Measurements from ENCODE around the gene CUX1.
A peak's percentile ranks its signal among the peaks of the same experiment; 100 is the strongest.
"Not testable (repeated sequence)": the region's sequence is repeated elsewhere in the genome, so short reads cannot be mapped to it uniquely, and the experiment has no call there.

Gene CUX1

DNA sequence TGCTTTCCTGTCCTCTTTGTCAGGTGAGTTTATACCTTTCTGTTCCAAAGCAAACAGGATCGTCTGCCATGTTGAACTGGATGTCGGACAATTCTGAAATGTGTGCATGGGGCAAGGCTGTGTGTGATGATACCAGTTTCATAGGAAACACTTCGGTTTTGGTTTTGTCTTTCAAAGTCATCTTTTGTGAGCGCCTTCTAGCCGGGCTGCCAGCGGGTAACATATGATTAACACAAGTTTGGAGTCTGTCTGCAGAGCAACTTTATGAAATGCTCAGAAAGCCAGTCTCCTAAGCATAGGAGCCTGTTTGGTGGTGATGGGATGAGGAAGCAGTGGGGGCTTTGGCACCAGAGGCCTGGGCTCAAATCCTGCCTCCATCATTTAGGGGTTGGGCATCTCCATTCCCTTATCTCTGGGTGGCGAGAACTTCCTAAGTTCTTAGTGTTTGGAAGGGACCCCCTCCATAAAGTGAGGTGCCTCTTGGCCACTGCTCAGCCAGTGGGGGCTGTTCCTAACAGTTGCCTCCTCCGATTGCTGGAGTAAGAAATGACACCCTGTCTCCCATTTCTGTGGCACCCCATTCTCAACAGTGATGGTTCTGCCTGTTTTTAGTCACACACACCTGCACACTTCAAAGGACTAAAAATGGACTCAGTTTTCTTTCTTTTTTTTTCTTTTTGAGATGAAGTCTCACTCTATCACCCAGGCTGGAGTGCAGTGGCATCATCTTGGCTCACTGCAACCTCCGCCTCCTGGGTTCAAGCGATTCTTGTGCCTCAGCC lies 36.8 kb downstream of the CUX1 start:
- no peak for DNase-seq (ENCODE audit: low read depth in 2 of 3, low spot score in 1 of 3)

DNA sequence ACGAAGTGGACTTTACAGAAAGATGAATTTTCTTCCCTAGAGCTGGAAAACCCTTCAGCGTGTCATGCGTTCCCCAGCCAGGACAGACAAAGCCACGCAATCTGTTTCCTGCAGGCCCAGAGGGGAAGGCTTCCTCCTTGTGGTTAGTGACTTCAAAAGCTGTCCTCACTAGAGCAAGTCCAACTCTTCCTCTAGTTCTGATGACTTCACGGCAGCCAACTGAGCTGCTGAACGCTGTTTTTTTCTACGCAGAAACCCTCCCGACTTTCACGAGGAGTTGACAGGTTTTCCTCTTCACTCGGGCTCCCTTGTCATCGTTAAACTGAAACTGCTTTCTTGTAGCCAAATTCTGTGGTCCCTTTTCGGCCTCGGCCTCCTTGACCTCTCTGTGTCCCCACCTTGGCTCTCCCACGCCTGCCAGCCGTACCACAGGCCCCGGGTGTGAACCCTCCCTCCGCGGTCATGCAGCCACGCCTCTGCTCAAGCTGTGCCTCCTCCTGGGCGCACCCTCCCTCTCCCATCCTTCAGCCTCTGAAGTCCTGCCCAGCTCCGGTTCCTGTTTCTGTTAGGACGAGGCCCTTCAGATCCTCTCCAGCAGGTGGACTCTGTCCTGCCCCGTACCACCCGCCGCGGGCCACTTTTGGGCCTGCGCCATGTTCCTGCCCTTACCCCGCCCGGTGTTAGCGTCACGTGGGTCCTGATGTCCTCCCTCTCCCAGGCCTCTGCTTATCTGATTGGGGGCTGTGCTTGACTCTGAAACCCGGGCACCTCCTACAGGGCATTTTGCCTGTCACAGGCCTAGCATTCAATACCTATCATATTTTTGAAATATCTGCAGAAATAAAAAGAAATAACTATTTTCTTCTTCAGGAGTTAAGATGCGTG lies 39.3 kb downstream of the CUX1 start:
- DNase-seq (ENCODE audit: low read depth in 2 of 3, low spot score in 1 of 3), result peak; percentile 74 to 75 (median 75)

DNA sequence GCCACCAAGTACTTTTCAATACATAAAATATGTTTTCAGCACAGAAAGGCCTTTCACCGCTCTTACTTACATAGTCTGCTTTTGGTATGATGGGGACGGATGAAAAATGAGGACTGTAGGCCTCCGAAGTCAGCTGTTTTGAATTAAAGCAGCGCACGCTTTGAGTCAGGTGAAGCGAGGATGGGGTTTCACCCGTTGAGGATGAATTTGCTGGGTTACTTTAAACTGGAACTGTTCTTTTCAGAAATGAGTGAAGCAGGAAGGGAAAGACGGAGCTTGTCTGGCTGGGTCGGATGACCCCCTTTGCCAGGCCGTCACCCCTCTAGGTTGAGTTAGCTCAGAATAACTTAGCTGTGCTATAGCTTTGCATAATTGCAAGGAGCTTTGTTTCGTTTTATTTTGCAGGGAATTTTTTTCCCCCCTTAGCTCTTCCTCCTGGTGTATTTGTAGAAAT lies 40.0 kb downstream of the CUX1 start:
- no peak for DNase-seq (ENCODE audit: low read depth in 2 of 3, low spot score in 1 of 3)

DNA sequence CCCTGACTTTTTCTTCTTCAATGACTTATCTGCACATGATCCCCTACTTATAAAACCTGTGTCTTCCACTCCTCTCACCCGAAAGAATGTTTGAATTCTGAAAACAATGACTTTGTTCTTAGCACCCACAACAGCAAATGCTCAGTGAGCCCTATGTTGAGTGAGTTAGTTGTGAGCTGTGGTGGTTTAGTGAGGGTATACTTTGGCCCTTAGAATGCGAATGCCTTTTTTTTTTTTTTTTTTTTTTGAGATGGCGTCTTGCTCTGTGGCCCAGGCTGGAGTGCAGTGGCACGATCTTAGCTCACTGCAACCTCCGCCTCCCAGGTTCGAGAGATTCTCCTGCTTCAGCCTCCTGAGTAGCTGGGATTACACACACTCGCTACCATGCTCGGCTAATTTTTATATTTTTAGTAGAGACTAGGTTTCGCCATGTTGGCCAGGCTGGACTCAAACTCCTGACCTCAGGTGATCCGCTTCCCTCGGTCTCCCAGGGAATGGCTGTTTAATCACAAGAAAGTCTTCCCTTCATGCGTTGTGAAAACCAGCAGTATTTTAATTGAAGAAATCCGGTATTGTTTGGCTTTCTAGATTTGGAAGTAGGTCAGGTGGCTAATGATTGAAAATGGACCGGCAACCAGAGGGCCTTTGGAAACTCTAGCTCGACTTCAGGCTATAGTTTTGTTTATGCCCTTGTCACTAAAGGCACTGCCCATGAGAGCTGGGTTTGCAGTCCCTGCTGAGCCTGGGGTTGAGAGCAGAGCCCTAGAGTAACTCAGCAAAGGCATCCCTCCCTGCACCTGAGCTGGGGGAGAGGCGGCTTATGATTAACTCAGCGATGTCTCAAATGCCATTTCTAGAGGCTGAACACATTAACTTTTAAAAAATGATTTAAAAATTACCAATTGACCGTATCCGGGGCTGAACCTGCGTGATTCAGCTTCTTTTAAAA lies 41.3 kb downstream of the CUX1 start:
- DNase-seq (ENCODE audit: low read depth in 2 of 3, low spot score in 1 of 3), result no peak

DNA sequence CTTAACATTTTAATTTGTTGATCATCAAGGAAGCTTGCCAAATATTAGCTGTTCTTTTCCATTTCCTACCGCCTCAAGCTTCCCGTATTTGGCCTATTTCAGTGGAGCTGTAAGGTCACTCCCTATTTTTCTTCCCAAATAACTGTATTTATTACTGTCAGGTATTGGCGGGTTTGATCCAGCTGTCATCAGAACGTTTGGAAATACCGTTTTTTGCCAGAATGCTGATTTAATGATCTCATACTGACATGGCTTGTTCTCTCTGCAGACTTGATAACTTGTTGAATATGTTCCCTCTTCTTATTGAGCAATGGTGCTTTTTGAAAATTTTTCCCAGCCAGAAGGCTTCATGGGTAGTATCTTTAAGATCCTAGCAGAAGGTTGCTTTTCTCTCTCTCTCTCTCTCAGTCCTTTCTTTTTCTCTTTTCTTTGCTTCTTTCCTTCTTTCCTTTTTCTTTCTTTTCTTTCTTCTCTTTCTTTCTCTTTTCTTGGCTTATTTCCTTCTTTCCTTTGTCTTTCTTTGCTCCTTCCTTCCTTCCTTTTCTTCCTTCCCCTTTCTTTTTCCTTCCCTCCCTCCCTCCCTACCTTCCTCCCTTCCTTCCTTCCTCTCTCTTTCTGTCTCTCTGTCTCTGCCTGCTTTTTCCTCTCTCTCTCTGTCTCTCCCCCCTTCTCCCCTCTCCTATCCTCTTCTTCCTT lies 42.1 kb downstream of the CUX1 start:
- DNase-seq (ENCODE audit: low read depth in 2 of 3, low spot score in 1 of 3), result no peak

DNA sequence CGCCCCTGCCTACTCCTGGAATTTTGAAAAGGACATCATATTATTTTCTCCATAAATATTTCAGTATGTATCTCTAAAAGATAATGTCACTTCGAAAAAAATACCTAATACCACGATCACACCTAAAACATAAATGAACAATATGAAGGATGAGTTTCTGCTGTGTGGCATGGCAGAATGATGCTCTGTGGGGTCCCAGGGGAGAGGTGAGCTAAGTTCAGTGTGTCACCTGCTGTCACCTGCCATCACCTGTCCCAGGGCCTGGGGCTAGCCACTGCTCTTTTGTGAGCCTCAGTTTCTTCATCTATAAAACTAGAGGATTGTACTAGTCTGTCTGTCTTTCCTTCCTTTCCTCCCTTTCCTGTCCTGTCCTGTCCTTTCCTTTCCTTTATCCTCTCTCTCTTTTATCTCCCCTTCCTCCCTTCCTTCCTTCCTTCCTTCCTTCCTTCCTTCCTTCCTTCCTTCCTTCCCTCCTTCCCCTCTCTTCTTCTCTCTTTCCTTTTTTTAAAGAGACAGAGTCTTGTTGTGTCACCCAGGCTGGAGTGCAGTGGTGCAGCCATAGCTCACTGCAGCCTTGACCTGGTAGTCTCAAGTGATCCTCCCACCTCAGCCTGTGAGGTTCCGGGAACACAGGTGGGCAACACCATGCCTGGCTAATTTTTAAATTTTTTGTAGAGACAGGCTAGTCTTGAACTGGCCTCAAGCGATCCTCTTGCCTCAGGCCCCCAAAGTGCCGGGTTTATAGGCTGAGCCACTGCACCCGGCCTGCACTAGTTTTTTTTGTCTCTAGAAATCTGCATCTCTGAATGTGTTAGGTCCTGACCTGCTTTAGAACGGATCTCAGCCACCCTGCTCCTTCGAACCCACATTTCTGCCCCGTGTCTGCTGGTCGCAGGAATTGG lies 43.1 kb downstream of the CUX1 start:
- no peak for DNase-seq (ENCODE audit: low read depth in 2 of 3, low spot score in 1 of 3)

DNA sequence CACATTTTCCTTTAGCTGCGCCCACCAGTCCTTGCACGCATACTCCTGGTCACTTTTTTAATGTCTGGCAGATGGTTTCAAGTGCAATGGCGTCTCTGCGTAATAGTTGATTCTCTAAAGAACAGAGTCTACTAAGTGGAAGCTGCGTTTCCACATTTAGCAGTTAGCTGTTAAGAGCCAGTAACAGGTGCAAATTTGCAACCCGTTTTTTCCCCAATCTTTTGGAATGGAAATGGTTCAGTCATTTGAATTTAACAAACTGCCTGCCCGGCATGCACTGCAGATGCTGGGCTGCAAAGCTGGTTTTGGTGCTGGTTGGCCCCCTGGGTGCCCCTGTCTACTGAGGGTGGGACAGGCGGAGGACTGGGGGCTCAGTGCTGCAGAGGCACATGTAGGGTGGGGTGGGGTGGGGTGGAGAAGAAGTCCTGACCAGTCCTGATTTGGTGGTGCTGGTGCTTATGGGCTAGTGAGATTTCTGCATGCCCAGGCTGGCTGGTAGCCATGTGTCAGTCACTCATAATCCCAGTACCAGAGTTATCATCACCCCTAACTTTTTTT lies 43.9 kb downstream of the CUX1 start:
- no peak for DNase-seq (ENCODE audit: low read depth in 2 of 3, low spot score in 1 of 3)

DNA sequence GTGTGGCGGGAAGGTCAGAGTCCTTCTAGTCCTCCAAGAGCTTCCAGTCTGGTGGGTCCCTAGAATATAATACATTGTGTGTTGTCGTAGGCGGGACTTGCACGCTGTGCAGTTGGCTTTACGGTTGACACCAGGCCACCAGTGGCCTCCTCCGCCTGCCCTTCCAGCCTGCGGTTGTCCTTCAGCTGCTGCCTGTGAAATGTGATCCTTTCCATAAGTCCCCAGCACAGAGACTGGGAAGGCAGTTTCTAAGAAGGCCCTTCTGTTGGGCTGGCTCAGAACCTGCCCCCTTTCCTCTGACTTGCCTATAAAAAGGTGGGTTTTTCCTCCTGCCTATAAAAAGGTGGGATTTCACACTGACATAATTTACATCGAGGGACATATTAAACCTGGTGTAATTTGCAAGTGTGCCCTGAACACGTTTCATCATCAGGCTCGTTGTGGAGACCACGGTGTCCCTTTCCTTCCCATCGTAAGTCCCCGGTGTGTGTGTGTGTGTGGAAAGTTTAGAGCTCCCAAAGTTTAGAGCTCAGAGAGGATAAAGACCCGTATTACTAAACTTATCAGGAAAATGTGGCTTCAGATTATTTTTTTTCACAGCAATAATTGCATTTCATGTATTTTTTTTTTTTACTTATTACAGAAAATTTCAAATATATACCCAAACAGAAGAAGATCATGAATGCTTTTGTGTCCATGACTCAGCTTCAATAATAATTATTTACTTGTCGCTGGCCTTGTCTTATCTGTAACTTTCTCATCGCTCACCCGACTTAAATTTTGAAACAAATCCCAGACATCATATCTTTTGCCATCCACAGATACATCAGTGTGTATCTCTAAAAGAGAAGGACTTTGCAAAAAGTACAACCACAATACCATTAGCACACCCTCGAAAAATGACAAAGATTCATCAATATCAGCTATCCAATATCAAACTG lies 45.1 kb downstream of the CUX1 start:
- DNase-seq (ENCODE audit: low read depth in 2 of 3, low spot score in 1 of 3), result no peak

DNA sequence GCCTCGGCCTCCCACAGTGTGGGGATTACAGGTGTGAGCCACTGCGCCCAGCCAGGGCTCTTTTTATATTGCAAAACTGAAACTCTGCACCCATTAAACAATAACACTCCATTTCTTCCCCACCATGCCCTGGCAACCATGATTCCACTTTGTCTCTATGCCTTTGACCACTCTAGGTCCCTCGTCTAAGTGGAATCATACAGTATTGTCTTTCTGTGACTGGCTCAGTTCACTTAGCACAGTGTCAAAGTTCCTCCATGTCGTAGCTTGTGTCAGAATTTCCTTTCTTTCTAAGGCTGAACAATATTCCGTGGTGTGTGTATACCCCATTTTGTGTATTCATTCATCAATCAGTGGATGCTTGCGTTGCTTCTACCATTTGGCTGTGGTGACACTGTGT lies 46.2 kb downstream of the CUX1 start:
- no peak for DNase-seq (ENCODE audit: low read depth in 2 of 3, low spot score in 1 of 3)

DNA sequence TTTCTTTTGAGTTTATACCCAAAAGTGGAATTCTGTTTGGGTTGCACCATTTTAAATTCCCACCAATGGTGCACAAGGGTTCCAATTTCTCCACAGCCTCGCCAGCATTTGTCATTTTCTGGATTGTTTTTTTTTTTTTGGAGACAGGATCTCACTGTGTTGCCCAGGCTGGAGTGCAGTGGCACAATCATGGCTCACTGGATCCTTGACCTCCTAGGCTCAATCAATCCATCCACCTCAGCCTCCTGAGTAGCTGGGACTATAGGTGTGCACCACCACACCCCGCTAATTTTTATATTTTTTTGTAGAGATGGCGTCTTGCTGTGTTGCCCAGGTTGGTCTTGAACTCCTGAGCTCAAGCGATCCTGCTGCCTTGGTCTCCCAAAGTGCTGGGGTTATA lies 46.6 kb downstream of the CUX1 start:
- no peak for DNase-seq (ENCODE audit: low read depth in 2 of 3, low spot score in 1 of 3)

DNA sequence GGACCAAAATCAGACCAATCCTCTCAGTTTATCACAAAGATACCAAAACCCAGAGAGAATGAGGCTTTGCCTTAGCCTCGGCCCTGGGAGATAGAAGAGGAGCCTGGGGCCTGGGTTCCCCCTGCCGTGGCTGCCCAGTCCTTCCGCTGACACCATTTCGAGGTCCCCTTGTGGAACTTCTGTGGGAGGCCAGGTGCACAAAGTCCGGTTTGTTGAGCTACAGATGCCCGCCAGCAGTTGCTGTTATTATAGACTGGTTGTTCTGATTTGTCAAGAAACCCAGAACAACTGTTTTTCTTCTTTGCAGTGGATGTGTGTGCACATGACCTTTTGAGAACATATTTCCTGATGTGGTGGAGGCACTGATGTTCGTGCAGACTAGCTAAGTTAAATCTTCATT lies 47.6 kb downstream of the CUX1 start:
- no peak for DNase-seq (ENCODE audit: low read depth in 2 of 3, low spot score in 1 of 3)

DNA sequence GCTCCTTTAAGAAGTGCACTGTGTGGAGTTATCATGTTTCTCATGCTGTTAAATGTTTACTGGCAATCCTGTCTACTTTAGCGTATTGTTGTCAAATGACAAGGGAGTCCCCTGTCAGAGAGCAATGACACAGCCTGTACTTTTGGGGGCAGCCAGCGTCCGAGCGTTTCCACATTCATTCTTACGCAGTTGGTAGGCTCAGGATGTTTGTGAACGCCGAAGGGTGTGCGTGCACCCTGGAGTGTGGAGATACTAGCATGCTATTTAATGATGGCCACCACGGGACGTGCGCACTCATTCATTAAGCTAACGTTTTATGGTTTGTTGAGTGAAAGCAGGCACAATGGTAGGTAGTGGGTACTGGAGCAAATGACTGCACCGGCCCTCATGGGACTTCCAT lies 48.0 kb downstream of the CUX1 start:
- no peak for DNase-seq (ENCODE audit: low read depth in 2 of 3, low spot score in 1 of 3)

DNA sequence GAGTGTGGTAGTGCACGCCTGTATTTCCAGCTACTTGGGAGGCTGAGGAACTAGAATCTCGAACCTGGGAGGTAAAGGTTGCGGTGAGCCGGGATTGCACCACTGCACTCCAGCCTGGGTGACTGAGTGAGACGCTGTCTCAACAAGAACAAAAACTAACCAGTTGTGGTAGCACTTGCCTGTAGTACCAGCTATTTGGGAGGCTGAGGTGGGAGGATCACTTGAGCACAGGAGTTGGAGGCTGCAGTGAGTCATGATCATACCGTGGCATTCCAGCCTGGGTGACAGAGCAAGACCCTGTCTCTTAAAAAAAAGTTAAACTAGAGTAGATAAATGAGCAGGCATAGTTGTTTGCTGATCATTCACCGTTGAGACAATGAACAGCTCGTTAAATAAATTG lies 48.9 kb downstream of the CUX1 start:
- no peak for DNase-seq (ENCODE audit: low read depth in 2 of 3, low spot score in 1 of 3)

DNA sequence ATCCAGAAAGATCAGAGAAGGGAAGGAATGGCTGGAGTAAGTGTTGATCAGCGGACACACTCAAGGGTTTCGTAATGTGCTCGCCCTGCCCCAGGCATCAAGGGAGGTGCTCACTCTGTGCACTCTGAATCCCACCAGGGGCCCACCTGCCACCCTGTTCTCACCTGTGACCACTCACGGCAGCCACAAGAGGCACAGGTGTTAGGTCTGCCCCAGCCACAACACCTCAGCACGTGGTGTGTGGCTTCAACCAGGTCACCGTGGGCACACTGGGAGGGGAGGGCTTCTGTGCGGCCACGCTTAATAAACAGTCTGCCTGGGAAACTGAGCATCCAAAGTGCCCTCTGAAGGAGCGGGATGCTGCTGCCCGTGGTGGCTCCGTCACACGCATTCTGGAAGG lies 49.8 kb downstream of the CUX1 start:
- DNase-seq (ENCODE audit: low read depth in 2 of 3, low spot score in 1 of 3), result no peak

DNA sequence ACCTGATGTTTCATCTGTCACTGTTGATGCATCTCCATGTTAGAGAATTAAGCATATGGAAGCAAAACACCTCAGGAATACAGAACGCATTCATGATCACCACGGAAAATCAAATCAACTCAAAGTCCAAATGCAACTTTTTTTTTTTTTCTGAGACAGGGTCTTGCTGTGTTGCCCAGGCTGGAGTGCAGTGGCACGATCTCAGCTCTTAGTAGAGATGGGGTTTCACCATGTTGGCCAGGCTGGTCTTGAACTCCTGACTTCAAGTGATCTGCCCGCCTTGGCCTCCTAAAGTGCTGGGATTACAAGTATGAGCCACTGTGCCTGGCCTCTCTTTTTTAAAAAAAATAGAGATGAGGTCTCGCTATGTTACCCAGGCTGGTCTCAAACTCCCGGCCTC lies 50.3 kb downstream of the CUX1 start:
- DNase-seq (ENCODE audit: low read depth in 2 of 3, low spot score in 1 of 3), result not testable (repeated sequence)

DNA sequence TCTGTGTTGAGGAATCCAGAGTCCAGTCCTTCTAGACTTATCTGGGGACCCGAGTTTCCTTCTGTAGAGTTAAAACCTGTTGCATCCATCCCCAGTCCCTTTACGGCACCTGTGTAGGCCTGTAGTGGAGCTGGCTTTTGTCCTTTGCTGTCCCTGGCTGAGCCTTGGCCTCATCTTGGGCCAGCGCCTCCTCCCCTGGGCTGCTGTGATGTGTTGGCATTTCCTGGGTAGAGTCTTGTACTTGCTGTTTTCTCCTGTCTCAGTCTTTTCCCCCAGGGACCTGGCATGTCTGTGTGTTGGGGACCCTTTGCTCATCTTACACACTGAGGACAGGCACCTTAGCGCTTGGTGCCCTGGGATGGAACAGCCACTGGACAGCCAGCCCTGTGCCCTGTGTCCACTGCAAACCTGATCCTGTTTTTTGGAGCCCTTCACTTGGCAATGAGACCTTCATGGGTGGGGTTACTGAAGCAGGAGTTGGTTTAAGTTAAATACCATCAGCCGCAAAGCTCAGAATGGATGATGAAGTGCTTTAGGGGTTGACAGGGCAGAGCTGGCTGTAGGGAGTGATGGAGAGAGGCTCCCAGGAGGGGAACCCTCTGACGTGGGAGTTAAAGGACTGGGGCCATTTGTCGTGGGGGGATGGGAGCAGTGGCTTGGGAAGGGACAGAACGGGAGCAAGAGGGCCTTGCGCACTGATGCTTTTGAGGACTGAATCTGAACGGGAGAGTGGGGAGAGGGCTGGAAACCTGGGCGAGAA lies 50.9 kb downstream of the CUX1 start:
- DNase-seq (ENCODE audit: low read depth in 2 of 3, low spot score in 1 of 3), result no peak
